WTC11 (cell line): ENCODE results near the gene PUDP. TPM values are rescaled to one million over a fixed set of nuclear protein-coding genes. Genes with fewer than 3 reads are reported as not detected.

Experiments
- ATAC-seq: fragments of 200-7000 bp; cut with Tn5 transposase; 2 replicates; pipeline ENCODE4 v1.10.0; 2021; ENCODE audit warnings: mild to moderate bottlenecking, moderate library complexity
- CTCF ChIA-PET: fragments of 300-600 bp; sonication (Branson Sonifier 250); formaldehyde crosslinking; loops from one replicate; lab custom pipeline; 2021; ENCODE audit warnings: antibody characterized with exemption; lab: Charles Lee
- POLR2A ChIA-PET: fragments of 350-600 bp; sonication (Branson Sonifier 250); formaldehyde crosslinking; loops from one replicate; lab custom pipeline; 2021; ENCODE audit warnings: antibody characterized with exemption; lab: Charles Lee
- DNase-seq: peaks from one replicate; pipeline ENCODE4 v3.0.0; 2021; ENCODE audit warnings: low spot score
- H3K27ac Mint-ChIP-seq: 2 replicates; pipeline ENCODE4 v1.8.0; 2021; ENCODE audit warnings: mixed read lengths
- H3K27me3 Mint-ChIP-seq: 2 replicates; pipeline ENCODE4 v1.8.0; 2021; ENCODE audit warnings: low read depth, mild to moderate bottlenecking, moderate library complexity, mixed read lengths
- H3K36me3 Mint-ChIP-seq: 2 replicates; pipeline ENCODE4 v1.8.0; 2021; ENCODE audit warnings: mixed read lengths
- H3K4me1 Mint-ChIP-seq: 2 replicates; pipeline ENCODE4 v1.8.0; 2022; ENCODE audit warnings: mixed read lengths
- H3K4me3 Mint-ChIP-seq: 2 replicates; pipeline ENCODE4 v1.8.0; 2021; ENCODE audit warnings: mild to moderate bottlenecking, moderate library complexity, mixed read lengths
- H3K9me3 Mint-ChIP-seq: 2 replicates; pipeline ENCODE4 v1.8.0; 2021; ENCODE audit warnings: mixed read lengths
- AR ChIP-seq: fragments of 250-450 bp; sonication (Bioruptor Pico); IDR thresholded peaks from 2 replicates; pipeline ENCODE4 v1.9.0; 2021; ENCODE audit warnings: mild to moderate bottlenecking
- E2F4 ChIP-seq: sonication (generic); formaldehyde crosslinking; IDR thresholded peaks from 2 replicates; pipeline ENCODE4 v1.8.1; 2022; ENCODE audit warnings: low read depth, mild to moderate bottlenecking, moderate library complexity, missing genetic modification reagents, borderline replicate concordance
- ESRRA ChIP-seq: sonication (generic); formaldehyde crosslinking; IDR thresholded peaks from 2 replicates; pipeline ENCODE4 v1.8.1; 2022; ENCODE audit warnings: mild to moderate bottlenecking, missing genetic modification reagents, borderline replicate concordance
- GABPB1 ChIP-seq: sonication (generic); formaldehyde crosslinking; IDR thresholded peaks from 2 replicates; pipeline ENCODE4 v1.8.1; 2023; ENCODE audit warnings: mild to moderate bottlenecking, missing genetic modification reagents
- GRHL2 ChIP-seq: fragments of 250-450 bp; sonication (Bioruptor Pico); IDR thresholded peaks from 2 replicates; pipeline ENCODE4 v1.8.0; 2022; ENCODE audit warnings: mild to moderate bottlenecking, moderate library complexity; ENCODE audit not compliant: insufficient replicate concordance, severe bottlenecking
- HMGA2 ChIP-seq: fragments of 250-450 bp; sonication (Bioruptor Pico); IDR thresholded peaks from 2 replicates; pipeline ENCODE4 v1.4.0; 2021; ENCODE audit warnings: mild to moderate bottlenecking, moderate library complexity
- IRF2 ChIP-seq: sonication (generic); formaldehyde crosslinking; IDR thresholded peaks from 2 replicates; pipeline ENCODE4 v1.8.0; 2022; ENCODE audit warnings: low read depth, missing genetic modification reagents, borderline replicate concordance
- KAT7 ChIP-seq: sonication (generic); formaldehyde crosslinking; IDR thresholded peaks from 2 replicates; pipeline ENCODE4 v1.8.1; 2023; ENCODE audit warnings: missing genetic modification reagents, mild to moderate bottlenecking, borderline replicate concordance
- MAX ChIP-seq: sonication (generic); formaldehyde crosslinking; IDR thresholded peaks from 2 replicates; pipeline ENCODE4 v1.8.0; 2022; ENCODE audit warnings: mild to moderate bottlenecking, missing genetic modification reagents
- MYBL2 ChIP-seq: sonication (generic); formaldehyde crosslinking; IDR thresholded peaks from 2 replicates; pipeline ENCODE4 v1.8.1; 2023; ENCODE audit warnings: mild to moderate bottlenecking, moderate library complexity, missing genetic modification reagents
- NFATC4 ChIP-seq: fragments of 250-450 bp; sonication (Bioruptor Pico); IDR thresholded peaks from 2 replicates; pipeline ENCODE4 v1.9.0; 2021; ENCODE audit warnings: mild to moderate bottlenecking
- NFYB ChIP-seq: sonication (generic); formaldehyde crosslinking; conservative IDR thresholded peaks from 2 replicates; pipeline ENCODE4 v1.8.0; 2022; ENCODE audit warnings: low read depth, missing genetic modification reagents
- PREB ChIP-seq: sonication (generic); formaldehyde crosslinking; IDR thresholded peaks from 2 replicates; pipeline ENCODE4 v1.8.1; 2022; ENCODE audit warnings: mild to moderate bottlenecking, missing genetic modification reagents, moderate library complexity, borderline replicate concordance
- SMAD4 ChIP-seq: sonication (generic); formaldehyde crosslinking; IDR thresholded peaks from 2 replicates; pipeline ENCODE4 v1.8.0; 2022; ENCODE audit warnings: mild to moderate bottlenecking, missing genetic modification reagents
- TEAD4 ChIP-seq: sonication (generic); formaldehyde crosslinking; IDR thresholded peaks from 2 replicates; pipeline ENCODE4 v1.8.0; 2022; ENCODE audit warnings: mild to moderate bottlenecking, missing genetic modification reagents
- ZNF232 ChIP-seq: sonication (generic); formaldehyde crosslinking; IDR thresholded peaks from 2 replicates; pipeline ENCODE4 v1.8.0; 2022; ENCODE audit warnings: mild to moderate bottlenecking, missing genetic modification reagents
- ZSCAN18 ChIP-seq: fragments of 250-450 bp; sonication (Bioruptor Pico); IDR thresholded peaks from 2 replicates; pipeline ENCODE4 v2.1.2; 2022; ENCODE audit warnings: mild to moderate bottlenecking, moderate library complexity
- total RNA-seq: library from RNA; stranded (reverse); gene quantifications from 3 replicates; pipeline ENCODE4 v1.2.3, GENCODE V29; 2021
- TF ChIP-seq, protein P1 (sequence below): sonication (generic); formaldehyde crosslinking; IDR thresholded peaks from 2 replicates; pipeline ENCODE4 v1.8.0; 2023; ENCODE audit warnings: mild to moderate bottlenecking, missing genetic modification reagents
- TF ChIP-seq, protein P2 (sequence below): fragments of 200-600 bp; IDR thresholded peaks from 2 replicates; pipeline ENCODE4 v1.8.0; 2022; ENCODE audit warnings: antibody characterized with exemption

The PUDP gene
- total RNA-seq, 1 experiment from 2014 or later = 20.8 TPM

- no peaks in the 10 kb centered on the region for H3K4me1 Mint-ChIP-seq
- H3K36me3 Mint-ChIP-seq = no peaks in the 10 kb centered on the region
- ChIA-PET CTCF (no interaction called here), POLR2A (no interaction called here)
- H3K27ac Mint-ChIP-seq = no peak overlapping the region
- no peaks in the 10 kb centered on the region for H3K9me3 Mint-ChIP-seq
- no peak for DNase-seq
- H3K27me3 Mint-ChIP-seq = no peaks in the 10 kb centered on the region
- ATAC-seq = no peak
- no peak for TF ChIP-seq PREB
- TF ChIP-seq ESRRA (CRISPR knock-in tag) = no peak
- no peak for TF ChIP-seq TEAD4
- TF ChIP-seq AR (CRISPR knock-in tag) = no peak
- TF ChIP-seq KAT7 (CRISPR knock-in tag) = no peak
- TF ChIP-seq SMAD4 (CRISPR knock-in tag) = no peak
- TF ChIP-seq, protein P1, sequence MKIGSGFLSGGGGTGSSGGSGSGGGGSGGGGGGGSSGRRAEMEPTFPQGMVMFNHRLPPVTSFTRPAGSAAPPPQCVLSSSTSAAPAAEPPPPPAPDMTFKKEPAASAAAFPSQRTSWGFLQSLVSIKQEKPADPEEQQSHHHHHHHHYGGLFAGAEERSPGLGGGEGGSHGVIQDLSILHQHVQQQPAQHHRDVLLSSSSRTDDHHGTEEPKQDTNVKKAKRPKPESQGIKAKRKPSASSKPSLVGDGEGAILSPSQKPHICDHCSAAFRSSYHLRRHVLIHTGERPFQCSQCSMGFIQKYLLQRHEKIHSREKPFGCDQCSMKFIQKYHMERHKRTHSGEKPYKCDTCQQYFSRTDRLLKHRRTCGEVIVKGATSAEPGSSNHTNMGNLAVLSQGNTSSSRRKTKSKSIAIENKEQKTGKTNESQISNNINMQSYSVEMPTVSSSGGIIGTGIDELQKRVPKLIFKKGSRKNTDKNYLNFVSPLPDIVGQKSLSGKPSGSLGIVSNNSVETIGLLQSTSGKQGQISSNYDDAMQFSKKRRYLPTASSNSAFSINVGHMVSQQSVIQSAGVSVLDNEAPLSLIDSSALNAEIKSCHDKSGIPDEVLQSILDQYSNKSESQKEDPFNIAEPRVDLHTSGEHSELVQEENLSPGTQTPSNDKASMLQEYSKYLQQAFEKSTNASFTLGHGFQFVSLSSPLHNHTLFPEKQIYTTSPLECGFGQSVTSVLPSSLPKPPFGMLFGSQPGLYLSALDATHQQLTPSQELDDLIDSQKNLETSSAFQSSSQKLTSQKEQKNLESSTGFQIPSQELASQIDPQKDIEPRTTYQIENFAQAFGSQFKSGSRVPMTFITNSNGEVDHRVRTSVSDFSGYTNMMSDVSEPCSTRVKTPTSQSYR = no peak
- no peak for TF ChIP-seq ZNF232 (CRISPR knock-in tag)
- no peak for TF ChIP-seq IRF2
- TF ChIP-seq ZSCAN18 (CRISPR knock-in tag) = no peak
- no peak for TF ChIP-seq MYBL2 (CRISPR knock-in tag)
- TF ChIP-seq GABPB1 (CRISPR knock-in tag) = no peak
- no peak for TF ChIP-seq E2F4 (CRISPR knock-in tag)
- TF ChIP-seq, protein P2, sequence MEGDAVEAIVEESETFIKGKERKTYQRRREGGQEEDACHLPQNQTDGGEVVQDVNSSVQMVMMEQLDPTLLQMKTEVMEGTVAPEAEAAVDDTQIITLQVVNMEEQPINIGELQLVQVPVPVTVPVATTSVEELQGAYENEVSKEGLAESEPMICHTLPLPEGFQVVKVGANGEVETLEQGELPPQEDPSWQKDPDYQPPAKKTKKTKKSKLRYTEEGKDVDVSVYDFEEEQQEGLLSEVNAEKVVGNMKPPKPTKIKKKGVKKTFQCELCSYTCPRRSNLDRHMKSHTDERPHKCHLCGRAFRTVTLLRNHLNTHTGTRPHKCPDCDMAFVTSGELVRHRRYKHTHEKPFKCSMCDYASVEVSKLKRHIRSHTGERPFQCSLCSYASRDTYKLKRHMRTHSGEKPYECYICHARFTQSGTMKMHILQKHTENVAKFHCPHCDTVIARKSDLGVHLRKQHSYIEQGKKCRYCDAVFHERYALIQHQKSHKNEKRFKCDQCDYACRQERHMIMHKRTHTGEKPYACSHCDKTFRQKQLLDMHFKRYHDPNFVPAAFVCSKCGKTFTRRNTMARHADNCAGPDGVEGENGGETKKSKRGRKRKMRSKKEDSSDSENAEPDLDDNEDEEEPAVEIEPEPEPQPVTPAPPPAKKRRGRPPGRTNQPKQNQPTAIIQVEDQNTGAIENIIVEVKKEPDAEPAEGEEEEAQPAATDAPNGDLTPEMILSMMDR = no peak
- TF ChIP-seq HMGA2 (CRISPR knock-in tag) = no peak
- no peak for TF ChIP-seq NFATC4 (CRISPR knock-in tag)
- TF ChIP-seq GRHL2 (CRISPR knock-in tag) = no peak
- TF ChIP-seq MAX (CRISPR knock-in tag) = no peak
- TF ChIP-seq NFYB (CRISPR knock-in tag) = no peak
- H3K4me3 Mint-ChIP-seq = no peak overlapping the region
These were observed 122.5 kb downstream of the PUDP start for GRCh38 chrX:7025471-7025870.
